Fibroblast of villous mesenchyme (primary cell): ENCODE measurements around the gene PCDH15. TPM values are rescaled to one million over a fixed set of nuclear protein-coding genes. Genes with fewer than 3 reads are reported as not detected.

ENCODE experiments used
- DNase-seq: peaks from one replicate; pipeline ENCODE4 v3.0.0-alpha.2; 2010; ENCODE audit warnings: low read depth
- H3K4me3 ChIP-seq: 2 replicates; pipeline ENCODE4 v1.5.1; 2011; ENCODE audit warnings: low read depth, mild to moderate bottlenecking, low read length
- CTCF ChIP-seq: IDR thresholded peaks from 2 replicates; pipeline ENCODE4 v1.5.1; 2012; ENCODE audit warnings: low read depth, mild to moderate bottlenecking, low read length; ENCODE audit not compliant: insufficient read depth
- total RNA-seq: library from RNA; depleted of rRNA; stranded (reverse); fragments of >200 nt; gene quantifications from 2 replicates; pipeline ENCODE4 v1.2.3, GENCODE V29; 2012

PCDH15 gene
- total RNA-seq, 1 donor: not detected

GRCh38 chr10:54125098-54125747 lies 675.8 kb downstream of the PCDH15 start:
- no peak for TF ChIP-seq CTCF
- DNase-seq: no peak

DNA sequence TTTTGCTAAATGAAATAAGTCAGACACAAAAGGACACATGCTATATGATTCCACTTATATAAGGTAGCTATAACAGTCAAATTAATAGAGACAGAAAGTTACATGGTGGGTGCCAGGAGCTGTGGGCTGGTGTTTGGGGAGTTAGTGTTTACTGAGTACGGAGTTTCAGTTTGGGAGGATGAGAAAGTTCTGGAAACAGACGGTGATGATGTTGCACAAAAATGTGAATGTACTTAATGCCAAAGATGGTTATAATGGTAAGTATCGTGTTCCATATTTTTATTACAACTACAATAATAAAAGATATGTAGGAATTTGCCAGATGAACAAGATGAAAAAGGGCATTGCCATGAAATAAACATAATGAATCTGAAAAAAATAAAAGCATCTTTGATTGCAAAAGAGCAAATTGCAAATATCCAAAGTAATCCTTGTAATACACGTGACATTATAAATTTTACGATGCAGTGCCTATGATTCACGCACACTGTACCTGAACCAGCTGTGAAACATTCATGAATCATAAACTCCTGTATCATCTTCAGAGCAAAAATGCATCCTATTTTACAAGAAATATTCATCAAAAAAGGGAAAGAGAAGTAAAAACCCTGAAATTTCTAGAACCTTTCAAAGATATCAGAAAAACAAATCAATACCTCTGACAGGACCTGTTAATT lies 676.7 kb downstream of the PCDH15 start:
- no peak for DNase-seq
- no peak overlapping the region for H3K4me3 ChIP-seq
- no peak for TF ChIP-seq CTCF

More at GRCh38 chr10:54125098-54125747, 675.8 kb downstream of the PCDH15 start:
- H3K4me3 ChIP-seq: no peak overlapping the region

GRCh38 chr10:54120806-54121205 lies 680.2 kb downstream of the PCDH15 start:
- DNase-seq: no peak
- no peak overlapping the region for H3K4me3 ChIP-seq
- TF ChIP-seq CTCF: no peak

GRCh38 chr10:54108961-54109360 lies 692.1 kb downstream of the PCDH15 start:
- no peak for TF ChIP-seq CTCF
- no peak overlapping the region for H3K4me3 ChIP-seq
- no peak for DNase-seq

DNA sequence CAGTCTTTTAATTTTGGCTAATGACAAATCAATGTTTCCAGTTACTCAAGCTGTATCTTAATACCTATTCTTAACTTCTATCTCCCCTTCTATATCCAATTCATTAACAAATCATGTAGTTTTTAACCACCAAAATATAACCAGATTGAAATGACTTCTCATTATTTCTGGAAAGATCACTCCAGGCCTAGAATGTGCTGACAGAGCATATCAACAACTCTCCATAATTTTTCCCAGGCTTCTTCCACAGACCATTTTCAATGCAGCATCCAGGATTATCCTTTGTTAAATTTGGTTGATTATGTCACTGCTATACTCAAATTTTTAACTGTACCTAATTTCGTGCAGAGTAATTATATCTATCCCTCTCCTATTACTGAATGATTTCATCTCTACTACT lies 704.1 kb downstream of the PCDH15 start:
- no peak for TF ChIP-seq CTCF
- DNase-seq: no peak

GRCh38 chr10:54094321-54094720 lies 706.7 kb downstream of the PCDH15 start:
- no peak for TF ChIP-seq CTCF
- H3K4me3 ChIP-seq: no peak overlapping the region
- DNase-seq: no peak

More for the DNA sequence above, 704.1 kb downstream of the PCDH15 start:
- H3K4me3 ChIP-seq: no peak overlapping the region
